ENCODE measurements around the gene TRNP1.
A peak's percentile ranks its signal among the peaks of the same experiment; 100 is the strongest.

Gene TRNP1

DNA sequence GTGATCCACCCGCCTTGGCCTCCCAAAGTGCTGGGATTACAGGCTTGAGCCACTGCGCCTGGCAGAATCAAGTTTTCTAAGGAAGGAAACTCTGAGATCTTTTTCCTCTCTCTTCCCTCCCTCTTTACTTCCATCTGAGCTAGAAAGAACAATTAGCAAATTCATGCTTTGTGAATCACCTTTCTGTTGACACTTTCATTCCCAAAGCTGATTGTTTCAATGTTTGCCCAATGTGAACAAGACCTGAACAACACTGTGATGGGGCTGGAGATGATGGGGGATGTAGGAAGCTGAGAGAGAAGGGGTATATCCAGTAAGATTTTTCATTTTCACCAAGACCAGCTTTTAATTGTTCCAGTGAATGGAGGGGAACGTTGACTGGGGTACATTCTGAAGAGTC, 24.8 kb downstream of the TRNP1 start:
- Histone ChIP-seq H3K27ac (ENCODE audit: low read depth, low read length) (no peak overlapping the region), H3K4me1 (ENCODE audit: insufficient read depth, low read length) (no peaks in the 10 kb centered on the region), H3K9me3 (ENCODE audit: low read length) (no peaks in the 10 kb centered on the region), H3K36me3 (ENCODE audit: insufficient read depth, low read length) (no peaks in the 10 kb centered on the region), H3K27me3 (ENCODE audit: control insufficient read depth in 1 of 2, insufficient read depth in 2 of 2, low read length in 2 of 2) (no peaks in the 10 kb centered on the region), H3K4me3 (ENCODE audit: low read depth in 1 of 2, low read length in 2 of 2) (no peak overlapping the region), H3K9ac (ENCODE audit: low read length) (no peak overlapping the region)

DNA sequence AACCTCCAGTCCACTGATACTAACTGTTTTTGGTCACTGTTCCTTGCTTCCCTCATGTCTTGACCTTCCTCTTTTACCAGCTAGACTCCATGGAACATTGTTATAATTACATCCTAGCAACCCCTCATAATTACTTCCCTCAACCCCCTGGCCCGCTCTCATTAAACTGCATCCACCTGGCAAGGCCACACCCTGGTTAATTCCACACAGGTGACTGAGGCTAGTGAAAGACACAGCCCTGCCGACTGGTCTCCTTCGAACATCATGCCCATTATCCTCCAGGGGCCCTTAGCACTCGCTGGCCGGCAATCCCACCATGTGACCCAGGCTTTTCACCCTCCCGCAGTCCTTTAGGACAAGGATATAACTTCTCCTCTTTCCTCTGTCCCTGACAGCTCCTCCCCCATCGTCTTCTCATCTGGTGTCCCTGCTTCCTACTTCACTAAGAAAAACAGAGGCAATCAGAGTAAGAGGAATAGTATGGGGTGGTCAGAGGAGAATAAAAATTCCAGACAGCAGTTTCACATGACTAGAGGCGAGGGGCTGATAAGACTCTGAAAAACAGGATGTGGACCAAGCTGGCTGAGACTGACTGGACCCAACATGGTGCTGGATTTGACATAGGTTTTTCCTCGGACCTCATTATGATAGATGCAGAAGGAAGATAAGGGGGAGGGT, 28.0 kb downstream of the TRNP1 start:
- Histone ChIP-seq H3K4me3 (ENCODE audit: low read depth in 1 of 2, low read length in 2 of 2) (no peak overlapping the region), H3K4me1 (ENCODE audit: insufficient read depth, low read length) (no peaks in the 10 kb centered on the region), H3K9ac (ENCODE audit: low read length) (no peak overlapping the region)

DNA sequence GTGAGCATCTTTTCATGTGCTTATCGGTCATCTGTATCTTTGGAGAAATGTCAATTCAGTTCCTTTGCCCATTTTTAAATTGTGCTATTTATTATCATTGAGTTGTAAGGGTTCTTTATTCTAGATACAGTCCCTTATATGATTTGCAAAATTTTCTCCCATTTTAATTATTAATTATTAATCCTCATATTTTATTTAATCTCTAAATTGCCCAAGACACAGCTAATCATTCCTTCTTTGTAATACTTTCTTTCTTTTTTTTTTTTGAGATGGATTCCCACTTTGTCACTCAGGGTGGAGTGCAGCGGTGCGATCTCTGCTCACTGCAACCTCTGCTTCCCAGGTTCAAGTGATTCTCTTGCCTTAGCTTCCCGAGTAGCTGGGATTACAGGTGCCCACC, 32.2 kb downstream of the TRNP1 start:
- no peaks in the 10 kb centered on the region for H3K4me1 ChIP-seq (ENCODE audit: insufficient read depth, low read length)
- H3K9ac ChIP-seq (ENCODE audit: low read length): no peak overlapping the region
- no peaks in the 10 kb centered on the region for H3K36me3 ChIP-seq (ENCODE audit: insufficient read depth, low read length)
- no peak overlapping the region for H3K4me3 ChIP-seq (ENCODE audit: low read depth in 1 of 2, low read length in 2 of 2)
- no peak overlapping the region for H3K27ac ChIP-seq (ENCODE audit: low read depth, low read length)
- no peaks in the 10 kb centered on the region for H3K9me3 ChIP-seq (ENCODE audit: low read length)
- no peaks in the 10 kb centered on the region for H3K27me3 ChIP-seq (ENCODE audit: control insufficient read depth in 1 of 2, insufficient read depth in 2 of 2, low read length in 2 of 2)

More for the DNA sequence above, 28.0 kb downstream of the TRNP1 start:
- no peaks in the 10 kb centered on the region for H3K27me3 ChIP-seq (ENCODE audit: control insufficient read depth in 1 of 2, insufficient read depth in 2 of 2, low read length in 2 of 2)
- no peak overlapping the region for H3K27ac ChIP-seq (ENCODE audit: low read depth, low read length)
- no peaks in the 10 kb centered on the region for H3K36me3 ChIP-seq (ENCODE audit: insufficient read depth, low read length)
- no peaks in the 10 kb centered on the region for H3K9me3 ChIP-seq (ENCODE audit: low read length)

DNA sequence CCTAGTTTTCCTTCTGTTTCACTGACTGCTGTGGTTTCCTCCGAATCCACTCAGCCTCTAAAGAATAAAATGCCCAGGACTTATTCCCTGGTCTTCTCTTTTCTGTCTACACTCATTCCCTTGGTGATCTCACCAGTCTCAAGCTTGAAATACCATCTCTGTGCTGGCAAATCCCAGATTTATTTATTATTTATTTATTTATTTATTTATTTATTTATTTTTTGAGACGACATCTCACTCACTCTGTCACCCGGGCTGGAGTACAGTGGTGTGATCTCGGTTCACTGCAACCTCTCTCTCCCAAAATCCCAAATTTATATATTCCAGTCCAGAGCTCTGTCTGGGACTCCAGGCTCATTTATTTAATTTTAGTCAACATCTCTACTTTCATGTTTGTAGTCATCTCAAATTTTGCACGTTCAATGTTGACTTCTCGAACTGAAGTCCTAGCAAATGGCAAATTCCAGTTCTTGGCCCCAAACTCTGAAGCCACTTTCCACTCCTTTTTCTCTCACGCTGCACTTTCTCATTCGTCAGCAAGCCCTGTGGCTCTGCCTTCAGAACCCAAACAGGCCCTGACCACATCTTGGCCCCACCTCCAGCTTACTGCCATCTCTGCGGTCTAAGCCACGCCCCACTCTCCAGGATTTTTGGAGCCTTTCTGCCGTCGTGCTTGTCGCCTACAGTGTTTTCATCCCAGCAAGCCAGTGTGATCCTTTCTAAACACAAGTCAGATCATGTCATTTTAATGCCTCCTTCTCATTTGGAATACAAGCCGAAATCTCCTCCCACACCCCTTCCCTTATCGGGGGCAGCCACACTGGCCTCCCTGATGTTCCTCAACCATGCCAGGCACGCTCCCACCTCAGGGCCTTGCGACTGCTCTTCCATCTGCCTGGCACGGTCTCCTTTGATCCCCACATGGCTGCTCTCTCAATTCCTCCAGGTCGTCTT, 33.4 kb downstream of the TRNP1 start:
- no peak overlapping the region for H3K27ac ChIP-seq (ENCODE audit: low read depth, low read length)

DNA sequence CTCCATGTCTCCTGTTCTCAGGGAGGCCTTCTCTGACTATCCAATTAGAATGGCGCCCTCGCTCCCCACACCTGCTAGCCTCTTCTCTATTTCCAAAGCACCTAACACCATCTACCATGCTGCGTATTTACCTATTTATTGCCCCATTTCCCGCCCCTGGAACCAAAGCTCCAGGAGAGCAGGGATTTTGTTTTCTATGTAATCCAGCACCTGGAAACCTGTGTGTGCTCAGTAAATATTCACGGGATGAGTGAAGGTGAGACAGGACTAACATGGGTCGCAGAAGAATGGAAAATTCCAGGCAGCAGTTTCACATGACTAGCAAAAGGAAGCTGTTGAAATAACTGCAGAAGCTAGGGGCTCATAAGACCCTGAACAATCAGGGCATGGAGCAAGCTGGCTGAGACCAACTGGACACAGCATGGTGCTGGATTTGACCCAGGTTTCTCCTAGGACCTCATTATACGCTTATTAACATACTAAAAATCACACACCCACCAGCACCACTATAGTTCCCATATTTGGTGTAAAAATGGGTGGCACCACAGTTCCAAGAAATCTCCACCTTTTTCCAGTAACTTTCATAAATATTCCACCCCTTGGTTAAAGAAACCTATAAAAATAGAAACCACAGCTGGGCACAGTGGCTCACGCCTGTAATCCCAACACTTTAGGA, 34.2 kb downstream of the TRNP1 start:
- Histone ChIP-seq H3K9ac (ENCODE audit: low read length) (no peak overlapping the region), H3K27ac (ENCODE audit: low read depth, low read length) (no peak overlapping the region), H3K4me3 (ENCODE audit: low read depth in 1 of 2, low read length in 2 of 2) (no peak overlapping the region)

More for the DNA sequence above, 33.4 kb downstream of the TRNP1 start:
- H3K27me3 ChIP-seq (ENCODE audit: control insufficient read depth in 1 of 2, insufficient read depth in 2 of 2, low read length in 2 of 2): no peaks in the 10 kb centered on the region
- peaks cover 8% of the 10 kb centered on the region for H3K4me1 ChIP-seq (ENCODE audit: insufficient read depth, low read length)
- no peak overlapping the region for H3K4me3 ChIP-seq (ENCODE audit: low read depth in 1 of 2, low read length in 2 of 2)
- H3K9me3 ChIP-seq (ENCODE audit: low read length): no peaks in the 10 kb centered on the region
- no peaks in the 10 kb centered on the region for H3K36me3 ChIP-seq (ENCODE audit: insufficient read depth, low read length)
- no peak overlapping the region for H3K9ac ChIP-seq (ENCODE audit: low read length)

DNA sequence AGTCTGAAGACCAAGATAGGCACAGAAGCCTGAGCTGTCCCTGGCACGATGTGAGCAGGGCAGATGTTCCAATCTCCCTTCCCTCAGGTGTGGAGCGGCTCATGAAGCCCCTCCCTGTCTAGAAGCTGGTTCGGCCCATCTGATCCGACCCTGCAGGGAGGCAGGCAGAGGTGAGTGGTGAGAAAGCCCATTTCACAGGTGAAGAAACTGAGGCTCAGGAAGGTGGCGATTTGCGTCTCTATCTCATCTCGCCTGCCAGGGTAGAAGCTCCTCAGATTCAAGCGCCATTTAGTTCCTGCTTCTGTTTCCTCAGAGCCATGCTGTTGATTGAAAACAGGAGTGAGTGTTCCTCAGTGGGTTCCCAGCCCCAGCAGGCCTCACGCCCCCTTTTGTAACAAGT, 36.0 kb downstream of the TRNP1 start:
- Histone ChIP-seq H3K36me3 (ENCODE audit: insufficient read depth, low read length) (no peaks in the 10 kb centered on the region), H3K4me3 (ENCODE audit: low read depth in 1 of 2, low read length in 2 of 2) (no peak overlapping the region), H3K27ac (ENCODE audit: low read depth, low read length) (no peak overlapping the region), H3K4me1 (ENCODE audit: insufficient read depth, low read length) (peaks cover 11% of the 10 kb centered on the region), H3K9me3 (ENCODE audit: low read length) (no peaks in the 10 kb centered on the region), H3K9ac (ENCODE audit: low read length) (no peak overlapping the region), H3K27me3 (ENCODE audit: control insufficient read depth in 1 of 2, insufficient read depth in 2 of 2, low read length in 2 of 2) (no peaks in the 10 kb centered on the region)

More for the DNA sequence above, 34.2 kb downstream of the TRNP1 start:
- Histone ChIP-seq H3K36me3 (ENCODE audit: insufficient read depth, low read length) (no peaks in the 10 kb centered on the region), H3K4me1 (ENCODE audit: insufficient read depth, low read length) (peaks cover 11% of the 10 kb centered on the region), H3K9me3 (ENCODE audit: low read length) (no peaks in the 10 kb centered on the region), H3K27me3 (ENCODE audit: control insufficient read depth in 1 of 2, insufficient read depth in 2 of 2, low read length in 2 of 2) (no peaks in the 10 kb centered on the region)

DNA sequence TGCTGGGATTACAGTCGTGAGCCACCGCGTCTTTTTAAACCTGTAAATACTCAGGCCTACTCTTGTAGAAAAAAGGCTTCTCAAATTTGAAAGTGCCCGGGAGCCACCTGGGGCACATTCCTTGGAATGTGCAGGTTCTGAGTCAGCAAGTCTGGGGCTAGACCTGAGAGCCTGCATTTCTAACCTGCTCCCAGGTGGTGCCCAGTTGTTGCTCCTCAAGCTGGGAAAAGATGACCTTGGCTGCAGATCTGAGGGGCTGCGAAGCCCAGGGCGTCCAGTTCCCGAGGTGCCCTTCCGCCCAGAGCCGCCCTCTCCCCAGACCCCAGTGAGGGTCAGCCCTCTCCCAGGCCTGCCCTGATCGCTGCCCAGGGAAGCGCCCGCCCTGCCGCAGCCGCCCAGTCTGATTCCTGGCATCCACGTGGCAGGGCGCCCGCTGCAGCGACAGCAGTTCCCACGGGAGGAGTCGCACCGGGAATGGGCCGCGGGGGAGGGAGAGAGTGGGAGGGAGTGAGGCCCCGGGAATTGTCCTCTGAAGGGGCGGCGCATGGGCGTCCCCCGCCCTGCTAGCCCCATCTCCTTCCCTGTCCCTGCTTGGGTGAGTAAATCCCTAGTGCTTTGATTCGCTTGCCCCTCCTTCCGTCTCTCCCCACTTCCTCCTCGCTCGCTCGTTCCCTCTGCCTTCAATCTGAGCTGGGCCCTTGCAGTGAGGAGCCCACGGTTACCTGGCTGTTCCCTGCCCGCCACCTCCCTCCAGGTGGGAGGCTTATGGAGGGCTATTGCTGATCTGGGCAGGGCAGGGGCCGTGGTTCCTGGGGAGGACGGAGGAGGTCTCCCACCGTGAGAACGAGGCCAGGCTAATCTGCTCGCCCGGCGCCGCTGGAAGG, 38.0 kb downstream of the TRNP1 start:
- peak overlapping the region; percentile 53 for H3K9ac ChIP-seq (ENCODE audit: low read length)
- H3K27ac ChIP-seq (ENCODE audit: low read depth, low read length): peak overlapping the region; percentile 40
- H3K36me3 ChIP-seq (ENCODE audit: insufficient read depth, low read length): no peaks in the 10 kb centered on the region
- peak overlapping the region; percentile 37 to 41 for H3K4me3 ChIP-seq (ENCODE audit: low read depth in 1 of 2, low read length in 2 of 2)
- H3K27me3 ChIP-seq (ENCODE audit: control insufficient read depth in 1 of 2, insufficient read depth in 2 of 2, low read length in 2 of 2): no peaks in the 10 kb centered on the region
- no peaks in the 10 kb centered on the region for H3K9me3 ChIP-seq (ENCODE audit: low read length)
- peaks cover 11% of the 10 kb centered on the region for H3K4me1 ChIP-seq (ENCODE audit: insufficient read depth, low read length)

DNA sequence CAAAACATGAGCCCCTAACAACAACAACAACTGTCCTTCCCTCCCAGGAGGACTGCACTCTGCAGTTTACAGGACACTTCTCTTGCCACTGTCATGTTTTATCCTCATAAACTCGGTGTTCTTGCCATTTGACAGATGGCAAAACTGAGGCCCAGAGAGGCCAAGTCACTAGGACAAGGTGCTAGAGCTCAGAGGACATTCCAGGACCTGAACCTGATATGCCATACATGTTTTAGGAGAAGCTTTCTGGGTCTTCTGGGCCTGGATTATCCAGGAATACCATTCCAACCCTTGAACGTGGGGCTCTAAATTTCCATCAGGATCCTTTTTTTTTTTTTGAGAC, 38.6 kb downstream of the TRNP1 start:
- peak overlapping the region; percentile 40 for H3K27ac ChIP-seq (ENCODE audit: low read depth, low read length)
- peaks cover 11% of the 10 kb centered on the region for H3K4me1 ChIP-seq (ENCODE audit: insufficient read depth, low read length)
- peak overlapping the region; percentile 37 to 41 for H3K4me3 ChIP-seq (ENCODE audit: low read depth in 1 of 2, low read length in 2 of 2)
- H3K27me3 ChIP-seq (ENCODE audit: control insufficient read depth in 1 of 2, insufficient read depth in 2 of 2, low read length in 2 of 2): no peaks in the 10 kb centered on the region
- no peaks in the 10 kb centered on the region for H3K9me3 ChIP-seq (ENCODE audit: low read length)
- H3K9ac ChIP-seq (ENCODE audit: low read length): peak overlapping the region; percentile 15
- H3K36me3 ChIP-seq (ENCODE audit: insufficient read depth, low read length): no peaks in the 10 kb centered on the region

DNA sequence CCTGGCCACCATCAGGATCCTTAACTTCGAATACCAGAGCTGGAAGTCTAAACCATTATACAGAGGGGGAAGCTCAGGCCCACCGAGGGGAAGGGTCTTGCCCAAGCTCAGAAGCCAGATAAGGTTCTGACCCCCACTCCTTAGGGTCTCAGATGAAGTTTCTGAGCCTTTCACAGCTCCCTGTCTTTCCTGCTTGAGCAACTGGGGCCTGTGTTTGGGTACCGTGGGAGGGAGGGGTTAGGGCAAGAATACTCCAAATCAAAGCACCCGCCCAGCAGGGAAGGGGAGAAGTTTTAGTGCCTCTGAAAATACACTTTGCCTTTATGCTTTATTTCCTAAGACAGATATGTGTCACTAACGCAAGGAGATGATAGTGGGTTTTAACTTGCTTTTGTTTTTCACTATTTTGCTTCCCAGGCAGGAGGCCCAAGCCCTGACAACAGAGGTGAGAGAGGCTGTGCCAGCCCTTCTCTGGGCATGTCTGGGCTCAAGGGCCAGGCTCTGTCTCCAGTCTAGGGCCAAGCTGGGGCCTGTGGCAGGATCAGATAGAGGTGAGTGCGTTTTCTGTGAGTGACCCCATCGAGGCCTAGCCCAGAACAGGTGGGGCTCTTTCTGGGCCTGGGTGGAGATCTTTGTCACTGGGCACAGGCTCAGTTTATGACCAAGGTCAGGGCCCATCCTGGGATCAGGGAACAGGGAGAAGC, 39.7 kb downstream of the TRNP1 start:
- Histone ChIP-seq H3K9ac (ENCODE audit: low read length) (no peak overlapping the region), H3K4me1 (ENCODE audit: insufficient read depth, low read length) (peaks cover 11% of the 10 kb centered on the region), H3K9me3 (ENCODE audit: low read length) (no peaks in the 10 kb centered on the region), H3K4me3 (ENCODE audit: low read depth in 1 of 2, low read length in 2 of 2) (no peak overlapping the region), H3K27ac (ENCODE audit: low read depth, low read length) (no peak overlapping the region), H3K27me3 (ENCODE audit: control insufficient read depth in 1 of 2, insufficient read depth in 2 of 2, low read length in 2 of 2) (no peaks in the 10 kb centered on the region), H3K36me3 (ENCODE audit: insufficient read depth, low read length) (no peaks in the 10 kb centered on the region)

DNA sequence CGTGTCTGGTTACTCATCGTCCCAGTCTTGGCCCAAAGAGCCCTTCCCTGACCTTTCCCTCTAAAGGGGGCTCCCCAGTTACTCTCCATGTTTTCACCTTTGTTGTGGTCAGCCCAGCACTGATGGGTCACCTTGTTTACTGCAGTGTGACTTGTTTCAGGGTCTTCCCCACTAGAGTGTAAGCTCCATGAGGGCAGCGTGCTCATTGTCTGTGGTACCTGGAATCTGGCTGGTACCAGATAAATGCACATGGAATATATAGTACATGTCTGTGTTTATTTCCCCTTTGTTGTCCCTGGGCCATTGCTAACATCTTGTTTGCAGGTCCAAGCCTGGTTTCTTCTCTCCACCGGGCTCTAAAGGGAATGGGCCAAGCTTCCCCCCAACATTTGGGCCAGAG, 41.9 kb downstream of the TRNP1 start:
- no peak overlapping the region for H3K27ac ChIP-seq (ENCODE audit: low read depth, low read length)
- H3K9me3 ChIP-seq (ENCODE audit: low read length): no peaks in the 10 kb centered on the region
- H3K27me3 ChIP-seq (ENCODE audit: control insufficient read depth in 1 of 2, insufficient read depth in 2 of 2, low read length in 2 of 2): no peaks in the 10 kb centered on the region
- peaks cover 11% of the 10 kb centered on the region for H3K4me1 ChIP-seq (ENCODE audit: insufficient read depth, low read length)
- H3K36me3 ChIP-seq (ENCODE audit: insufficient read depth, low read length): no peaks in the 10 kb centered on the region
- H3K9ac ChIP-seq (ENCODE audit: low read length): no peak overlapping the region
- H3K4me3 ChIP-seq (ENCODE audit: low read depth in 1 of 2, low read length in 2 of 2): no peak overlapping the region
